Fibroblast of lung (primary cell): ENCODE measurements around the gene ZNF146. TPM values are rescaled to one million over a fixed set of nuclear protein-coding genes. Genes with fewer than 3 reads are reported as not detected.

Experiments
- polyA plus RNA-seq, 2 donors: library from polyadenylated mRNA; depleted of rRNA in 1 of 2; stranded (reverse) in 1 of 2; unstranded in 1 of 2; fragments of >200 nt; gene quantifications; 2 replicates each; pipeline ENCODE4 v1.2.1, GENCODE V29; 2011 to 2012; ENCODE audit warnings: missing spikeins in 1 of 2
- total RNA-seq: library from RNA; depleted of rRNA; stranded (reverse); fragments of >200 nt; gene quantifications from 2 replicates; pipeline ENCODE4 v1.2.1, GENCODE V29; 2014

Gene ZNF146
- total and polyA plus RNA-seq, 2 donors (not counting 1 experiment from before 2014, with no cell fraction given) = 87.5 to 92.5 TPM

Other genes starting within 250 kb of the ZNF146 start
- gene SDHAF1, start 219.9 kb upstream of the ZNF146 start, total RNA-seq = 7.8 and 11.8 TPM in 2 replicates
- gene SDHAF1, start 219.9 kb upstream of the ZNF146 start, polyA plus RNA-seq = 5.6 and 6.4 TPM in 2 replicates
- under 0.01 and 0.17 TPM in 2 replicates for gene SYNE4, start 206.3 kb upstream of the ZNF146 start, total RNA-seq
- 0.07 and 0.12 TPM in 2 replicates for gene SYNE4, start 206.3 kb upstream of the ZNF146 start, polyA plus RNA-seq
- gene ALKBH6, start 200.9 kb upstream of the ZNF146 start, total RNA-seq = 12.8 and 20.1 TPM in 2 replicates
- 19.5 and 21.0 TPM in 2 replicates for gene ALKBH6, start 200.9 kb upstream of the ZNF146 start, polyA plus RNA-seq
- gene CLIP3, start 182.2 kb upstream of the ZNF146 start, total RNA-seq = 8.2 and 19.8 TPM in 2 replicates
- 14.7 and 15.0 TPM in 2 replicates for gene CLIP3, start 182.2 kb upstream of the ZNF146 start, polyA plus RNA-seq
- 3.6 and 5.1 TPM in 2 replicates for gene THAP8, start 160.8 kb upstream of the ZNF146 start, total RNA-seq
- 3.8 and 4.6 TPM in 2 replicates for gene THAP8, start 160.8 kb upstream of the ZNF146 start, polyA plus RNA-seq
- 0.26 and 2.8 TPM in 2 replicates for gene WDR62, start 160.2 kb upstream of the ZNF146 start, total RNA-seq
- gene WDR62, start 160.2 kb upstream of the ZNF146 start, polyA plus RNA-seq = 1.1 and 6.3 TPM in 2 replicates
- gene OVOL3, start 104.0 kb upstream of the ZNF146 start, total RNA-seq = not detected in 2 replicates
- gene OVOL3, start 104.0 kb upstream of the ZNF146 start, polyA plus RNA-seq = not detected in 2 replicates
- 96.8 and 97.6 TPM in 2 replicates for gene POLR2I, start 100.2 kb upstream of the ZNF146 start, total RNA-seq
- 36.1 and 58.4 TPM in 2 replicates for gene POLR2I, start 100.2 kb upstream of the ZNF146 start, polyA plus RNA-seq
- 173 and 249 TPM in 2 replicates for gene TBCB, start 99.6 kb upstream of the ZNF146 start, total RNA-seq
- 194 and 217 TPM in 2 replicates for gene TBCB, start 99.6 kb upstream of the ZNF146 start, polyA plus RNA-seq
- gene CAPNS1, start 75.0 kb upstream of the ZNF146 start, total RNA-seq = 263 and 466 TPM in 2 replicates
- 1,189 and 1,351 TPM in 2 replicates for gene CAPNS1, start 75.0 kb upstream of the ZNF146 start, polyA plus RNA-seq
- gene COX7A1, start 62.7 kb upstream of the ZNF146 start, total RNA-seq = 30.0 and 77.9 TPM in 2 replicates
- gene COX7A1, start 62.7 kb upstream of the ZNF146 start, polyA plus RNA-seq = 17.8 and 42.5 TPM in 2 replicates
- 6.3 and 6.4 TPM in 2 replicates for gene ZNF565, start 441 bp upstream of the ZNF146 start, total RNA-seq
- 2.4 and 4.3 TPM in 2 replicates for gene ZNF565, start 441 bp upstream of the ZNF146 start, polyA plus RNA-seq
- gene ZFP14, start 164.1 kb downstream of the ZNF146 start, total RNA-seq = 6.4 and 8.1 TPM in 2 replicates
- gene ZFP14, start 164.1 kb downstream of the ZNF146 start, polyA plus RNA-seq = 0.88 and 1.2 TPM in 2 replicates
- 8.5 and 9.2 TPM in 2 replicates for gene ZFP82, start 203.5 kb downstream of the ZNF146 start, total RNA-seq
- 4.5 and 5.6 TPM in 2 replicates for gene ZFP82, start 203.5 kb downstream of the ZNF146 start, polyA plus RNA-seq